SK-N-MC (cell line): ENCODE data around the gene TMEM82.

Experiments
- DNase-seq: peaks from one replicate; pipeline ENCODE4 v3.0.0-alpha.2; 2011; ENCODE audit warnings: low read depth, low spot score
- H3K27ac ChIP-seq: fragments of 200-600 bp; sonication (generic); 2 replicates; pipeline ENCODE4 v1.5.1; 2016; ENCODE audit warnings: mixed run types
- H3K36me3 ChIP-seq: fragments of 200-600 bp; sonication (generic); 2 replicates; pipeline ENCODE4 v1.6.1; 2017; ENCODE audit warnings: antibody characterized with exemption, low read length, mixed read lengths; ENCODE audit not compliant: insufficient read depth
- H3K4me3 ChIP-seq: fragments of 200-600 bp; sonication (generic); 2 replicates; pipeline ENCODE4 v1.5.1; 2016
- H3K9ac ChIP-seq: fragments of 200-600 bp; sonication (generic); 2 replicates; pipeline ENCODE4 v1.8.0; 2017; ENCODE audit warnings: mixed run types, mixed read lengths; ENCODE audit not compliant: insufficient read length
- H3K9me3 ChIP-seq: fragments of 200-600 bp; sonication (generic); 2 replicates; pipeline ENCODE4 v1.6.1; 2017; ENCODE audit warnings: low read depth, mild to moderate bottlenecking, antibody characterized with exemption, low read length, moderate library complexity, mixed read lengths
- EZH2 ChIP-seq: fragments of 200-600 bp; sonication (generic); IDR thresholded peaks from one replicate; pipeline ENCODE4 v1.6.1; 2017; ENCODE audit warnings: antibody characterized with exemption
- FOXP2 ChIP-seq: optimal IDR thresholded peaks from 2 replicates; pipeline ENCODE3; 2011; ENCODE audit warnings: mild to moderate bottlenecking, moderate library complexity; ENCODE audit not compliant: insufficient read depth; ENCODE audit errors: extremely low read length, control extremely low read depth
- POLR2AphosphoS5 ChIP-seq: IDR thresholded peaks from 2 replicates; pipeline ENCODE4 v1.6.1; 2012; ENCODE audit warnings: mild to moderate bottlenecking, low read depth, low read length, borderline replicate concordance

The TMEM82 gene

GRCh38 chr1:15730936-15731335 lies 11.4 kb upstream of the TMEM82 start:
- no peaks in the 10 kb centered on the region for H3K9me3 ChIP-seq
- TF ChIP-seq FOXP2 (no peak), EZH2 (no peak), POLR2AphosphoS5 (no peak)
- no peak overlapping the region for H3K27ac ChIP-seq
- H3K36me3 ChIP-seq = peaks cover 11% of the 10 kb centered on the region; the same call in 1 of the 2 replicates
- no peak overlapping the region for H3K4me3 ChIP-seq
- no peak for DNase-seq
- H3K9ac ChIP-seq = no peak overlapping the region

GRCh38 chr1:15731735-15732685 lies 10.3 kb upstream of the TMEM82 start:
- H3K27ac ChIP-seq = no peak overlapping the region
- no peak overlapping the region for H3K4me3 ChIP-seq
- H3K36me3 ChIP-seq = peaks cover 7% of the 10 kb centered on the region; the same call in 1 of the 2 replicates
- H3K9ac ChIP-seq = no peak overlapping the region
- DNase-seq = no peak
- no peaks in the 10 kb centered on the region for H3K9me3 ChIP-seq
- no peak for TF ChIP-seq FOXP2
- no peak for TF ChIP-seq EZH2
- no peak for TF ChIP-seq POLR2AphosphoS5

GRCh38 chr1:15732686-15733081 lies 9.6 kb upstream of the TMEM82 start:
- TF ChIP-seq POLR2AphosphoS5 (no peak), FOXP2 (no peak), EZH2 (no peak)
- Histone ChIP-seq H3K9me3 (no peaks in the 10 kb centered on the region), H3K9ac (no peak overlapping the region), H3K27ac (no peak overlapping the region), H3K4me3 (no peak overlapping the region), H3K36me3 (peaks cover 6% of the 10 kb centered on the region; the same call in 1 of the 2 replicates)
- DNase-seq = no peak

- Histone ChIP-seq H3K4me3 (no peak overlapping the region), H3K9me3 (no peaks in the 10 kb centered on the region), H3K9ac (no peak overlapping the region), H3K36me3 (peaks cover 3% of the 10 kb centered on the region; the same call in 1 of the 2 replicates), H3K27ac (no peak overlapping the region)
- TF ChIP-seq FOXP2 = no peak
- TF ChIP-seq POLR2AphosphoS5 = no peak
- no peak for TF ChIP-seq EZH2
- DNase-seq = no peak
These were observed 9.0 kb upstream of the TMEM82 start for GRCh38 chr1:15733218-15733725.

- TF ChIP-seq FOXP2 = no peak
- Histone ChIP-seq H3K9ac (no peak overlapping the region), H3K36me3 (peaks cover 1% of the 10 kb centered on the region; the same call in 1 of the 2 replicates)
These were observed 8.5 kb upstream of the TMEM82 start for GRCh38 chr1:15733726-15734226.

GRCh38 chr1:15734296-15734695 lies 8.0 kb upstream of the TMEM82 start:
- H3K9me3 ChIP-seq = no peaks in the 10 kb centered on the region
- no peak for DNase-seq
- no peak overlapping the region for H3K27ac ChIP-seq
- no peak for TF ChIP-seq POLR2AphosphoS5
- no peak for TF ChIP-seq FOXP2
- TF ChIP-seq EZH2 = no peak
- no peak overlapping the region for H3K9ac ChIP-seq
- H3K4me3 ChIP-seq = no peak overlapping the region
- H3K36me3 ChIP-seq = no peaks in the 10 kb centered on the region; the same call in 1 of the 2 replicates

More at GRCh38 chr1:15733726-15734226, 8.5 kb upstream of the TMEM82 start:
- DNase-seq = no peak
- H3K27ac ChIP-seq = no peak overlapping the region
- no peak overlapping the region for H3K4me3 ChIP-seq
- no peaks in the 10 kb centered on the region for H3K9me3 ChIP-seq

- no peaks in the 10 kb centered on the region for H3K9me3 ChIP-seq
- TF ChIP-seq EZH2 = no peak
- TF ChIP-seq POLR2AphosphoS5 = no peak
- TF ChIP-seq FOXP2 = no peak
- DNase-seq = no peak
- no peak overlapping the region for H3K9ac ChIP-seq
- H3K4me3 ChIP-seq = no peak overlapping the region
- no peaks in the 10 kb centered on the region; the same call in 1 of the 2 replicates for H3K36me3 ChIP-seq
- no peak overlapping the region for H3K27ac ChIP-seq
These were observed 7.4 kb upstream of the TMEM82 start for GRCh38 chr1:15734901-15735300.

- TF ChIP-seq POLR2AphosphoS5 = no peak
- TF ChIP-seq EZH2 = no peak
- no peak for TF ChIP-seq FOXP2
- Histone ChIP-seq H3K9me3 (no peaks in the 10 kb centered on the region), H3K9ac (no peak overlapping the region), H3K36me3 (no peaks in the 10 kb centered on the region; the same call in 1 of the 2 replicates), H3K27ac (no peak overlapping the region), H3K4me3 (no peak overlapping the region)
- DNase-seq = no peak
These were observed 6.8 kb upstream of the TMEM82 start for GRCh38 chr1:15735304-15736037.
